Measurements from ENCODE around the gene BTBD1.

The BTBD1 gene

DNA sequence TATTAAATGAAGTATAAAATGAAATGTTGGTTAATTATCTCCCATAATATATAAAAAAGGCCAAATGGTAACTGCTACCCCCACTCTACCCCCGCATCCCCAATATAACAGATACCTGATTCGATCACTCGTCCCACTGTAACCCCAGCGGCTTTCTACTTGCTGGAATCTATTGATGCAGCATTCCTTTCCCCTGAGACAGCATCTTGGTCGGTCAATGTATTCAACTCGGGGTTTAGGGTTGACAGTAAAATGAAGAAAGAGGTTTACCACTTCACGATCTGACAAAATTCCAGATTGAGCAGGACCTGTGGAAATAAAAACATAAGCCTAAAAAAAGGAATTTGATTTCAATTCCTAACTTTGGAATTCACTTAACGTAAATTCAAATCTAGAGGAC is 37.0 kb downstream of the BTBD1 start:
- H3K4me1 ChIP-seq (ENCODE audit: control insufficient read depth in 1 of 2, insufficient read depth in 2 of 2, low read length in 2 of 2) = no peaks in the 10 kb centered on the region
- H3K9me3 ChIP-seq (ENCODE audit: insufficient read depth, low read depth, low read length) = no peaks in the 10 kb centered on the region
- no peaks in the 10 kb centered on the region for H3K27me3 ChIP-seq (ENCODE audit: insufficient read depth, low read length)
- no peak overlapping the region for H3K27ac ChIP-seq (ENCODE audit: low read depth, low read length)
- no peak overlapping the region for H2BK120ac ChIP-seq (ENCODE audit: insufficient read depth, low read length, poor library complexity)
- WGBS (ENCODE audit: extremely low coverage, insufficient coverage, insufficient read length) = no CpG with 5 or more reads among the region's 8 CpGs
- H3K36me3 ChIP-seq (ENCODE audit: control insufficient read depth in 1 of 2, insufficient read depth in 2 of 2, low read length in 2 of 2) = peaks cover 4 to 10% of the 10 kb centered on the region in 2 experiments
- no peaks in the 10 kb centered on the region for H3K79me2 ChIP-seq (ENCODE audit: control insufficient read depth, insufficient read depth, low read length, poor library complexity)
- H3K14ac ChIP-seq (ENCODE audit: low read length) = no peak overlapping the region
- no peak overlapping the region for H2BK12ac ChIP-seq (ENCODE audit: low read length)
- no peak overlapping the region for H3K4me2 ChIP-seq (ENCODE audit: low read length)
- no peak overlapping the region for H3K23ac ChIP-seq (ENCODE audit: low read length)
- H2AK5ac ChIP-seq (ENCODE audit: low read length) = no peak overlapping the region
- H2BK5ac ChIP-seq (ENCODE audit: low read depth, low read length, poor library complexity) = no peak overlapping the region
- H4K12ac ChIP-seq (ENCODE audit: low read depth, low read length) = no peak overlapping the region
- H3K18ac ChIP-seq (ENCODE audit: low read length) = no peak overlapping the region
- no peak overlapping the region for H3K9ac ChIP-seq (ENCODE audit: low read length)
- no peak for DNase-seq
- no peak overlapping the region for H4K91ac ChIP-seq (ENCODE audit: low read depth, low read length)
- no peak overlapping the region for H2AFZ ChIP-seq (ENCODE audit: insufficient read depth, low read length, poor library complexity)
- H4K8ac ChIP-seq (ENCODE audit: low read depth, low read length) = no peak overlapping the region
- H3K4ac ChIP-seq (ENCODE audit: low read depth, low read length) = no peak overlapping the region
- H3K4me3 ChIP-seq (ENCODE audit: low read depth, low read length) = no peak overlapping the region
- H3K79me1 ChIP-seq (ENCODE audit: low read length) = no peaks in the 10 kb centered on the region

GRCh38 chr15:83018436-83018835 is 48.6 kb downstream of the BTBD1 start:
- Histone ChIP-seq H2BK5ac (ENCODE audit: low read depth, low read length, poor library complexity) (no peak overlapping the region), H3K36me3 (ENCODE audit: control insufficient read depth in 1 of 2, insufficient read depth in 2 of 2, low read length in 2 of 2) (peaks cover 10 to 18% of the 10 kb centered on the region in 2 experiments), H2BK120ac (ENCODE audit: insufficient read depth, low read length, poor library complexity) (no peak overlapping the region), H3K4me1 (ENCODE audit: control insufficient read depth in 1 of 2, insufficient read depth in 2 of 2, low read length in 2 of 2) (no peaks in the 10 kb centered on the region), H3K79me1 (ENCODE audit: low read length) (no peaks in the 10 kb centered on the region), H4K8ac (ENCODE audit: low read depth, low read length) (no peak overlapping the region), H3K4ac (ENCODE audit: low read depth, low read length) (no peak overlapping the region), H3K4me3 (ENCODE audit: low read depth, low read length) (no peak overlapping the region), H3K18ac (ENCODE audit: low read length) (no peak overlapping the region), H3K27ac (ENCODE audit: low read depth, low read length) (no peak overlapping the region), H3K14ac (ENCODE audit: low read length) (no peak overlapping the region), H2AFZ (ENCODE audit: insufficient read depth, low read length, poor library complexity) (no peak overlapping the region), H3K4me2 (ENCODE audit: low read length) (no peak overlapping the region), H3K9me3 (ENCODE audit: insufficient read depth, low read depth, low read length) (peaks cover 2% of the 10 kb centered on the region), H3K27me3 (ENCODE audit: insufficient read depth, low read length) (no peaks in the 10 kb centered on the region), H4K91ac (ENCODE audit: low read depth, low read length) (no peak overlapping the region), H2AK5ac (ENCODE audit: low read length) (no peak overlapping the region), H3K23ac (ENCODE audit: low read length) (no peak overlapping the region), H4K12ac (ENCODE audit: low read depth, low read length) (no peak overlapping the region), H3K79me2 (ENCODE audit: control insufficient read depth, insufficient read depth, low read length, poor library complexity) (no peaks in the 10 kb centered on the region), H3K9ac (ENCODE audit: low read length) (no peak overlapping the region), H2BK12ac (ENCODE audit: low read length) (no peak overlapping the region)
- no CpG with 5 or more reads among the region's 2 CpGs for WGBS (ENCODE audit: extremely low coverage, insufficient coverage, insufficient read length)
- DNase-seq = no peak

DNA sequence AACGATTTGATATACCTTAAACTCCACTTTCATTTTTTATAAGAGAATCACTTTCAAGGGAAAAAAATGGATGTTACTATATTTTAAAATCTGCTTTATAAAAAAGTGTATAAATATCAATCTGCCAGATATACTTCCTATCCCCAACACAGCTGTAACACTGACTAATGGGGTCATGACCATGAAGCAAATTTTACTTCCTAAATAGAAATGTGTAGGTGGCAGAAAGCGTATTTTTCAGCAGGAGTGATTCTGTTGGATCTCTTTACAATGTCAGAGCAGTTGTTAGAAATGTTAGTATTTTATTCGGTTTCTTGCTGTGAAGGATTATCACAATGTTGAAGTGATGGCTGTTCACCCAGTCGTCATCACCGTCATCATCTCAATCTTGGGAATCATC is 50.1 kb downstream of the BTBD1 start:
- Histone ChIP-seq H3K23ac (ENCODE audit: low read length) (no peak overlapping the region), H3K4me1 (ENCODE audit: control insufficient read depth in 1 of 2, insufficient read depth in 2 of 2, low read length in 2 of 2) (peaks cover 2 to 3% of the 10 kb centered on the region in 2 experiments), H3K4me2 (ENCODE audit: low read length) (no peak overlapping the region), H3K4me3 (ENCODE audit: low read depth, low read length) (no peak overlapping the region), H3K36me3 (ENCODE audit: control insufficient read depth in 1 of 2, insufficient read depth in 2 of 2, low read length in 2 of 2) (peaks cover 10 to 18% of the 10 kb centered on the region in 2 experiments), H4K91ac (ENCODE audit: low read depth, low read length) (no peak overlapping the region), H2AK5ac (ENCODE audit: low read length) (no peak overlapping the region), H3K18ac (ENCODE audit: low read length) (no peak overlapping the region), H3K79me2 (ENCODE audit: control insufficient read depth, insufficient read depth, low read length, poor library complexity) (peaks cover under 1% of the 10 kb centered on the region), H3K79me1 (ENCODE audit: low read length) (peaks cover 3% of the 10 kb centered on the region), H2BK5ac (ENCODE audit: low read depth, low read length, poor library complexity) (no peak overlapping the region), H4K12ac (ENCODE audit: low read depth, low read length) (no peak overlapping the region), H2BK120ac (ENCODE audit: insufficient read depth, low read length, poor library complexity) (no peak overlapping the region), H3K4ac (ENCODE audit: low read depth, low read length) (no peak overlapping the region), H2AFZ (ENCODE audit: insufficient read depth, low read length, poor library complexity) (no peak overlapping the region), H3K9me3 (ENCODE audit: insufficient read depth, low read depth, low read length) (peaks cover 2% of the 10 kb centered on the region), H3K9ac (ENCODE audit: low read length) (no peak overlapping the region), H3K27ac (ENCODE audit: low read depth, low read length) (no peak overlapping the region), H4K8ac (ENCODE audit: low read depth, low read length) (no peak overlapping the region), H2BK12ac (ENCODE audit: low read length) (no peak overlapping the region), H3K14ac (ENCODE audit: low read length) (no peak overlapping the region), H3K27me3 (ENCODE audit: insufficient read depth, low read length) (no peaks in the 10 kb centered on the region)
- WGBS (ENCODE audit: extremely low coverage, insufficient coverage, insufficient read length) = no CpG with 5 or more reads among the region's 5 CpGs
- DNase-seq = no peak

DNA sequence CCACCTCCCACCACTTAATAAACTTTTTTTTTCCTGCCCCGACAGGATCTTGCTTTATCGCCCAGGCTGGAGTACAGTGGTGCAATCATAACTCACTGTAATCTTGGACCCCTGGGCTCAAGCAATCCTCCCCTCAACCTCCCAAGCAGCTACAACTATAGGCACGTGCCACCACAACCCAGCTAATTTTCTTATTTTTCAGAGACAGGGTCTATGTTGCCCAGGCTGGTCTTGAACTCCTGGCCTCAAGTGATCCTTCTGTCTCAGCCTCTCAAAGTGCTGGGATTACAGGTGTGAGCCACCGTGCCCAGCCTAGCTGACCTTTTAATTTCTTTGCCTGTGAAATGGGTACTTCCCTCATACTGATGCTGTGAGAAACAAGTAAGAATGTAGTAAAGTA is 51.7 kb downstream of the BTBD1 start:
- Histone ChIP-seq H4K91ac (ENCODE audit: low read depth, low read length) (no peak overlapping the region), H3K4me3 (ENCODE audit: low read depth, low read length) (no peak overlapping the region), H3K4ac (ENCODE audit: low read depth, low read length) (no peak overlapping the region), H2AFZ (ENCODE audit: insufficient read depth, low read length, poor library complexity) (no peak overlapping the region), H3K9me3 (ENCODE audit: insufficient read depth, low read depth, low read length) (peaks cover 2% of the 10 kb centered on the region), H2BK5ac (ENCODE audit: low read depth, low read length, poor library complexity) (no peak overlapping the region), H3K4me1 (ENCODE audit: control insufficient read depth in 1 of 2, insufficient read depth in 2 of 2, low read length in 2 of 2) (peaks cover 5 to 9% of the 10 kb centered on the region in 2 experiments), H3K9ac (ENCODE audit: low read length) (no peak overlapping the region), H4K8ac (ENCODE audit: low read depth, low read length) (no peak overlapping the region), H3K27ac (ENCODE audit: low read depth, low read length) (no peak overlapping the region), H3K23ac (ENCODE audit: low read length) (no peak overlapping the region), H3K79me2 (ENCODE audit: control insufficient read depth, insufficient read depth, low read length, poor library complexity) (peaks cover 7% of the 10 kb centered on the region), H2AK5ac (ENCODE audit: low read length) (no peak overlapping the region), H3K4me2 (ENCODE audit: low read length) (no peak overlapping the region), H3K14ac (ENCODE audit: low read length) (no peak overlapping the region), H3K79me1 (ENCODE audit: low read length) (peaks cover 11% of the 10 kb centered on the region), H3K36me3 (ENCODE audit: control insufficient read depth in 1 of 2, insufficient read depth in 2 of 2, low read length in 2 of 2) (peaks cover 10 to 15% of the 10 kb centered on the region in 2 experiments), H4K12ac (ENCODE audit: low read depth, low read length) (no peak overlapping the region), H2BK12ac (ENCODE audit: low read length) (no peak overlapping the region), H2BK120ac (ENCODE audit: insufficient read depth, low read length, poor library complexity) (no peak overlapping the region), H3K27me3 (ENCODE audit: insufficient read depth, low read length) (no peaks in the 10 kb centered on the region), H3K18ac (ENCODE audit: low read length) (no peak overlapping the region)
- DNase-seq = no peak
- WGBS (ENCODE audit: extremely low coverage, insufficient coverage, insufficient read length) = no CpG with 5 or more reads among the region's 4 CpGs

Data from trophoblast cell (in vitro differentiated cells and primary cell).